Tibial artery (tissue), 4 donors: ENCODE measurements around the gene AS3MT.
"Not testable (repeated sequence)": the region's sequence is repeated elsewhere in the genome, so short reads cannot be mapped to it uniquely, and the experiment has no call there.

ENCODE experiments used
- DNase-seq, 2 donors: peaks; one replicate each; pipeline ENCODE4 v3.0.0-alpha.2; 2019
- H3K27ac ChIP-seq, 2 donors: fragments of 200-600 bp; sonication (generic) in 1 of 2; 1 replicate in 1 of 2; 2 replicates in 1 of 2; pipeline ENCODE4 v1.5.1; 2018 to 2019; ENCODE audit warnings: mild to moderate bottlenecking in 1 of 2
- H3K27me3 ChIP-seq, 2 donors: fragments of 200-600 bp; sonication (generic) in 1 of 2; one replicate each; pipeline versions ENCODE4 v1.5.1 to v1.6.0; 2016 to 2019
- H3K36me3 ChIP-seq, 3 donors: fragments of 200-600 bp; sonication (generic) in 2 of 3; one replicate each; pipeline ENCODE4 v1.5.1; 2016 to 2019; ENCODE audit warnings: mild to moderate bottlenecking in 2 of 3
- H3K4me1 ChIP-seq, 4 donors: fragments of 200-600 bp; sonication (generic) in 2 of 4; 1 replicate in 3 of 4; 2 replicates in 1 of 4; pipeline ENCODE4 v1.5.1; 2016 to 2019
- H3K4me3 ChIP-seq, 2 donors: fragments of 200-600 bp; sonication (generic) in 1 of 2; 1 replicate in 1 of 2; 2 replicates in 1 of 2; pipeline ENCODE4 v1.5.1; 2018 to 2019; ENCODE audit warnings: mild to moderate bottlenecking in 2 of 2
- H3K9me3 ChIP-seq, 3 donors: fragments of 200-600 bp; sonication (generic) in 1 of 3; one replicate each; pipeline ENCODE4 v1.5.1; 2016 to 2019
- intact Hi-C: fragments of 100-400 bp; cut with DNase I; formaldehyde crosslinking; loops from one replicate; pipeline ENCODE4 v1.15.0; 2023; ENCODE audit warnings: low total_unique reads
- TF ChIP-seq, protein P1 (sequence below), 2 experiments: fragments of 200-600 bp in 1 of 2; fragments of 450-650 bp in 1 of 2; IDR thresholded peaks; one replicate each; pipeline ENCODE4 v1.5.1; 2017 to 2019; ENCODE audit warnings: antibody characterized with exemption in 2 of 2, mild to moderate bottlenecking in 1 of 2, moderate library complexity in 1 of 2

AS3MT gene

DNA sequence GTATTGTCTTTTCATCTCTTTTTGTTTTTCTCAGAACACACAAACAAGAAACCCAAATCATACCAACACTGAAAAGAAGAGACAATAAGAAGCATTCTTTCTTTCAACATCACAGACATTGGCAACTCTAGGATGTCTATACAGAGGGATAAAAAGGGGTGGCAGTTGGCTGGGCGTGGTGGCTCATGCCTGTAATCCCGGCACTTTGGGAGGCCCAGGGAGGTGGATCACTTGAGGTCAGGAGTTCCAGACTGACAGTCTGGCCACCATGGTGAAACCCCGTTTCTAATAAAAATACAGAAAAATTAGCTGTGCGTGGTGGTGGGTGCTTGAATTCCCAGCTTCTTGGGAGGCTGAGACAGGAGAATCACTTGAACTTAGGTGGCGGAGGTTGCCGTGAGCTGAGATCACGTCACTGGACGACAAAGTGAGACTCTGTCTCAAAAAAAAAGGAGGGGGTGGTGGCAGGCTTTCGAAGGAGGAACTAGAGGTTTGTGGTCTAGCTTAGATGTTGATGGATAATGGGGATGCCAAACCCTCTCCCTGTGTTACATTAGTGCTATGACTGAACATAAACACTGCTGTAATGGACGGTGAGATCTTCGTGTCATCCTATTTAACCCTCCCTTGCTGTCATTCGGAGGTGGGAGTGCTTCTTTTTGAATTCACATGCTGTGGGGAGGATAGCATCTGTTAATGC is 58.2 kb downstream of the AS3MT start:
- H3K4me3 ChIP-seq = no peak overlapping the region
- TF ChIP-seq, protein P1, sequence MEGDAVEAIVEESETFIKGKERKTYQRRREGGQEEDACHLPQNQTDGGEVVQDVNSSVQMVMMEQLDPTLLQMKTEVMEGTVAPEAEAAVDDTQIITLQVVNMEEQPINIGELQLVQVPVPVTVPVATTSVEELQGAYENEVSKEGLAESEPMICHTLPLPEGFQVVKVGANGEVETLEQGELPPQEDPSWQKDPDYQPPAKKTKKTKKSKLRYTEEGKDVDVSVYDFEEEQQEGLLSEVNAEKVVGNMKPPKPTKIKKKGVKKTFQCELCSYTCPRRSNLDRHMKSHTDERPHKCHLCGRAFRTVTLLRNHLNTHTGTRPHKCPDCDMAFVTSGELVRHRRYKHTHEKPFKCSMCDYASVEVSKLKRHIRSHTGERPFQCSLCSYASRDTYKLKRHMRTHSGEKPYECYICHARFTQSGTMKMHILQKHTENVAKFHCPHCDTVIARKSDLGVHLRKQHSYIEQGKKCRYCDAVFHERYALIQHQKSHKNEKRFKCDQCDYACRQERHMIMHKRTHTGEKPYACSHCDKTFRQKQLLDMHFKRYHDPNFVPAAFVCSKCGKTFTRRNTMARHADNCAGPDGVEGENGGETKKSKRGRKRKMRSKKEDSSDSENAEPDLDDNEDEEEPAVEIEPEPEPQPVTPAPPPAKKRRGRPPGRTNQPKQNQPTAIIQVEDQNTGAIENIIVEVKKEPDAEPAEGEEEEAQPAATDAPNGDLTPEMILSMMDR (IDR thresholded peaks at IDR 0.05) = no peak
- H3K4me1 ChIP-seq = peaks cover 0 to 75% (median 5%) of the 10 kb centered on the region in 4 donors
- no peaks in the 10 kb centered on the region for H3K9me3 ChIP-seq
- H3K27me3 ChIP-seq = no peaks in the 10 kb centered on the region
- H3K27ac ChIP-seq = peak overlapping the region in 1 of 2 donors; percentile 86
- no peaks in the 10 kb centered on the region for H3K36me3 ChIP-seq
- intact Hi-C loops = no loop called here
- no peak for DNase-seq

DNA sequence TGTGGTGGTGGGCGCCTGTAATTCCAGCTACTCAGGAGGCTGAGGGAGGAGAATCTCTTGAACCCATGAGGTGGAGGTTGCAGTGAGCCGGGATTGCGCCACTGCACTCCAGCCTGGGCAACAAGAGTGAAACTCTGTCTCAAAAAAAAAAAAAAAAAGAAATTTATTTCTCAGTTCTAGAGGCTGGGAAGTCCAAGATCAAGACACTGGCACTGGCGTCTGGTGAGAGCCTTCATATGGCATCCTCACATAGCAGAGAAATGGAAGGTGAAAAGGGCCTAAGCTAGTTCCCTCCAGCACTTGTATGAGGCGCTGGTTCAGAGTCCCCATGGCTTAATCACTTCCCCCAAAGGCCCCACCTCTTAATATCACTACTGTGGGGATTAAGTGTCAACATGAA is 59.2 kb downstream of the AS3MT start:
- Histone ChIP-seq H3K27ac (peak overlapping the region in 1 of 2 donors; percentile 4), H3K4me1 (peaks cover 0 to 66% (median 4%) of the 10 kb centered on the region in 4 donors)
- H3K9me3 ChIP-seq, intact Hi-C loops, DNase-seq, H3K36me3 ChIP-seq, H3K27me3 ChIP-seq, H3K4me3 ChIP-seq: not testable (repeated sequence)

DNA sequence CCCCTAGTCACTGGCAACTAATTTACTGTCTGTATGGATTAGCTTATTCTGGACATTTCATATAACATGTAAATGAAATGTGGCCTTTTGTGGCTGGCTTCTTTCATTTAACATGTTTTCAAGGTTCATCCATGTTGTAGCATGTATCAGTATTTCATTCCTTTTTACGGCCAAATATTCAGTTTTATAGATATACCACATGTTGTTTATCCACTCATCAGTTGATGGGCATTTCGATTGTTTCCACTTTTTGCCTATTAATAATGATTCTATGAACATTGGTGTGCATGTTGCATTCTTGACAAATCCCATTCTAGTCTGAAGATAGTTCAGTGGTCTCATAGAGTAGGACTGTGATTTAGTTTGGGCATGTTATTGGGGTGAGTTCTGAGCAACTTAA is 61.5 kb downstream of the AS3MT start:
- no peak overlapping the region for H3K4me3 ChIP-seq
- H3K36me3 ChIP-seq = no peaks in the 10 kb centered on the region
- intact Hi-C loops = no loop called here
- no peak for DNase-seq
- TF ChIP-seq, protein P1 (IDR thresholded peaks at IDR 0.05) = no peak
- H3K4me1 ChIP-seq = peaks cover 0 to 49% (median 4%) of the 10 kb centered on the region in 4 donors
- no peaks in the 10 kb centered on the region for H3K27me3 ChIP-seq
- H3K9me3 ChIP-seq = no peaks in the 10 kb centered on the region
- no peak overlapping the region for H3K27ac ChIP-seq

DNA sequence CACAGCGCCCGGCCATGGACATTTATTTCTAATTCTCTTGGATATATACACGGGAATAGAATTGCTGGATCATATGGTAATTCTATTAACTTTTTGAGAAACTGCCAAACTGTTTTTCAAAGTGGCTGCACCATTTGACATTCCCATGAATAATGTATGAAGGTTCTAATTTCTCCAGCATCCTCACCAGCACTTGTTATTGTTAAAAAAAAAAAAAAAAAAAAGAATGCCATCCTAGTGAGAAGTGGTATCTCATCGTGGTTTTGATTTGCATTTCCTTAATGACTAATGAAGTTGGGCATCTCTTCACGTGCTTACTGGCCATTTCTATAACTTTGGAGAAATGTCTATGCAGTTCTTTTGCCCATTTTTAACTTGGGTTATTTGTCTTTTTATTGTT is 62.4 kb downstream of the AS3MT start:
- H3K27me3 ChIP-seq = no peaks in the 10 kb centered on the region
- no peak overlapping the region for H3K27ac ChIP-seq
- H3K9me3 ChIP-seq = no peaks in the 10 kb centered on the region
- H3K36me3 ChIP-seq = no peaks in the 10 kb centered on the region
- TF ChIP-seq, protein P1 (IDR thresholded peaks at IDR 0.05) = no peak
- H3K4me3 ChIP-seq = no peak overlapping the region
- peaks cover 0 to 50% (median 4%) of the 10 kb centered on the region in 4 donors for H3K4me1 ChIP-seq
- no peak for DNase-seq
- intact Hi-C loops = no loop called here

DNA sequence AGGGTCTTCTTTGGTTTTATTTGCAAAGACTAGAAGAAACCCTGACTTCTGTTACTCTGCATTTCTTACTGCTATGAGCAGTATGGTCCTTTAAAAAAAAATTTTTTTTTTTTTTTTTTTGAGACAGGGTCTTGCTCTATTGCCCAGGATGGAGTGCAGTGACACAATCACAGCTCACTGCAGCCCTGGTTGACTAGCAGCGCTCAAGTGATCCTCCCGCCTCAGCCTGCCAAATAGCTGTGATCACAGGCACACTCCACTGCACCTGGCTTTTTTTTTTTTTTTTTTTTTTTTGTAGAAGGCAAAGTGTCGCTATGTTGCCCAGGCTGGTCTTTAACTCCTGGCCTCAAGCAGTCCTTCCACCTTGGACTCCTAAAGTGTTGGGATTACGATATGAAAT is 66.2 kb downstream of the AS3MT start:
- no peaks in the 10 kb centered on the region for H3K36me3 ChIP-seq
- H3K4me3 ChIP-seq = no peak overlapping the region
- intact Hi-C loops = no loop called here
- H3K9me3 ChIP-seq = no peaks in the 10 kb centered on the region
- TF ChIP-seq, protein P1 (IDR thresholded peaks at IDR 0.05) = no peak
- no peak for DNase-seq
- H3K27ac ChIP-seq = no peak overlapping the region
- no peaks in the 10 kb centered on the region for H3K27me3 ChIP-seq
- peaks cover 0 to 20% (median 0%) of the 10 kb centered on the region in 4 donors for H3K4me1 ChIP-seq

DNA sequence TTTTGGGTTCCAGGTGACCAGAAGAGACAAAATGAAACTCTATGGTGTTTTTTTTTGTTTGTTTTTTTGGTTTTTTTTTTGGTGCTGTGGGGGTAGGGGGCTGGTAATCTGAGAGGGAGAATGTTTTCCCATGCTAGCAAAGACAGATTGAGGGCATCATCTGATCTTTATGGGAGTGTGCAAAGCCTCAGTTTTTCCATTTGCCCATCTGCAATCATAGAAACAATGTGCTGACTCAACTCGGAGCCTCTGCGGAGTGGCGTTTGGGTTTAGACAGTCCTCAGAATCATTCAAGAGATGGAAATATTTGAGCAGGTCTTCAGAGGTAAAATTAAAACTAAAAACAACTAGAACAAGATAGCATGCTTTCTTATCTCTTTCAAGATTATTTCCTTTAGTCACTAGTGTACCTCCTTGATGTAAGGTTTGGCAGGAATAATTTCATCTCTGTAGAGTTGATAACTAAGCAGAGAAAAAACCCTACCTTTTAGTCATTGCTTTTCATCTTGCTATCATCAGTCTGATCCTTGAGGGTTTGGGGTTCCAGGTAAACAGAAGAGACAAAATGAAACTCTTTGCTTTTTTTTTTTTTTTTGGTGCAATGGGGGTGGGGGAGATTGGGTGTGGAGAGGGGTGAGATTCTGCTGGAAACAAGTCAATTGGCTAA is 66.8 kb downstream of the AS3MT start:
- H3K27me3 ChIP-seq = no peaks in the 10 kb centered on the region
- intact Hi-C loops = no loop called here
- H3K9me3 ChIP-seq = no peaks in the 10 kb centered on the region
- TF ChIP-seq, protein P1 (IDR thresholded peaks at IDR 0.05) = no peak
- H3K36me3 ChIP-seq = no peaks in the 10 kb centered on the region
- no peak overlapping the region for H3K4me3 ChIP-seq
- DNase-seq = no peak
- peaks cover 0 to 18% (median 0%) of the 10 kb centered on the region in 4 donors for H3K4me1 ChIP-seq
- no peak overlapping the region for H3K27ac ChIP-seq
